Ishikawa (cell line): ENCODE measurements around the gene RGL1.
A peak's percentile ranks its signal among the peaks of the same experiment; 100 is the strongest.

ENCODE experiments used
- EGR1 ChIP-seq: IDR thresholded peaks from 2 replicates; pipeline ENCODE4 v1.6.1; 2012
- EP300 ChIP-seq: IDR thresholded peaks from 2 replicates; pipeline ENCODE4 v1.6.1; 2012; ENCODE audit warnings: borderline replicate concordance
- RAD21 ChIP-seq: IDR thresholded peaks from 2 replicates; pipeline ENCODE4 v1.6.1; 2012; ENCODE audit warnings: low read depth
- TAF1 ChIP-seq: IDR thresholded peaks from 2 replicates; pipeline ENCODE4 v1.6.1; 2012; ENCODE audit warnings: low read depth, mild to moderate bottlenecking
- TF ChIP-seq, protein P1 (sequence below): IDR thresholded peaks from 2 replicates; pipeline ENCODE4 v1.6.1; 2012

DNA sequence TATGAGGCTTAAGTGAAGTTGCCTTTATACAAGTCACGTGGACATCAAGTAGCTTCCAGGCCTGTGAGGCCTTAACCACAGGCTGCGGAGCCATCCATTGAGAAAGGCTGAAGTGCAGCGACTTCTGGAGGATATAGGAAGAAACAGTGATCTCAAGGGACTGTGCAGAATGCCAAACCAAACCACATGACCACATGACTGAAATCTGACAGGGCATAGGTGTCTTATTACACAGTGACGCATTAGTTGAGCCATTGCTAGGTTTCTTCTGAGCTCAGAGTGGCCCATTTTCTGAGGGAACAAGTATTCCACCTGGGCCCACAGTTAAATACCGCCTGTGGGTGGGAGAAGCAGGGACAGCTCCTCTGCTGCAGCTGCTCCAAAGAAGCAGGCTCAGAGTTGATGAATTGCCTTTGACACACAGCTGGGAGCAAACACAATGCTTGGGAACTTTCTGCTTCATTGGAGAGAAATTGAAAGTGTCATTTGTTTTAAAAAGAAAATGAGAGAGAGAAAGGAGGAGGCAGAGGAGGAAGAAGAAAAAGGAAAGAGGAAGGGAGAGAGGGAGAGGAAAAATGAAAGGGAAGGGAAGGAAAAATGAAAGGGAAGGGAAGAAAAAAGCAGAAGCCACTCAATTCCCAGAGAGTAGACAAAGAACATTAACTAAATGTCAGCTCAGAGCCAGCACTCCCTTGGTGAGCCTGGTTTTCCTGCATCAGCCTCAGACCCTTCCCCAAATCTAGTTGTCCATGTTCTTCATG is 138.2 kb downstream of the RGL1 start:
- TF ChIP-seq TAF1 (no peak), EP300 (peak; percentile 45; the same call in 1 of the 2 replicates), EGR1 (no peak), RAD21 (peak; percentile 29; the same call in 1 of the 2 replicates)
- TF ChIP-seq, protein P1, sequence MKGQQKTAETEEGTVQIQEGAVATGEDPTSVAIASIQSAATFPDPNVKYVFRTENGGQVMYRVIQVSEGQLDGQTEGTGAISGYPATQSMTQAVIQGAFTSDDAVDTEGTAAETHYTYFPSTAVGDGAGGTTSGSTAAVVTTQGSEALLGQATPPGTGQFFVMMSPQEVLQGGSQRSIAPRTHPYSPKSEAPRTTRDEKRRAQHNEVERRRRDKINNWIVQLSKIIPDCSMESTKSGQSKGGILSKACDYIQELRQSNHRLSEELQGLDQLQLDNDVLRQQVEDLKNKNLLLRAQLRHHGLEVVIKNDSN = peak; percentile 89
